Adrenal gland (tissue), 12 donors: ENCODE data around the gene EPHA5. TPM values are rescaled to one million over a fixed set of nuclear protein-coding genes. Genes with fewer than 3 reads are reported as not detected.
"Not testable (repeated sequence)": the region's sequence is repeated elsewhere in the genome, so short reads cannot be mapped to it uniquely, and the experiment has no call there.

ENCODE experiments used
- DNase-seq, 7 donors: peaks; one replicate each; pipeline ENCODE4 v3.0.0-alpha.2; 2019 to 2020
- H3K27ac ChIP-seq, 5 donors: fragments of 200-600 bp; sonication (generic) in 4 of 5; 1 replicate in 3 of 5; 2 replicates in 2 of 5; pipeline versions ENCODE4 v1.5.1 to v1.8.0; 2016 to 2020; ENCODE audit warnings: mild to moderate bottlenecking in 1 of 5
- H3K27me3 ChIP-seq: fragments of 200-600 bp; 2 replicates; pipeline ENCODE4 v1.8.0; 2021
- H3K36me3 ChIP-seq, 2 donors: fragments of 200-600 bp; replicated peaks in 1 of 2; 1 replicate in 1 of 2; 2 replicates in 1 of 2; pipeline versions ENCODE4 v1.5.1 to v1.8.0; 2018 to 2022
- H3K4me1 ChIP-seq, 2 donors: fragments of 200-600 bp; replicated peaks in 1 of 2; 1 replicate in 1 of 2; 2 replicates in 1 of 2; pipeline versions ENCODE4 v1.5.1 to v1.8.0; 2018 to 2021
- H3K4me3 ChIP-seq, 4 donors: fragments of 200-600 bp; sonication (generic) in 3 of 4; one replicate each; pipeline ENCODE4 v1.5.1; 2016 to 2018
- H3K9me3 ChIP-seq, 3 donors: fragments of 200-600 bp; sonication (generic) in 1 of 3; replicated peaks in 1 of 3; 1 replicate in 2 of 3; 2 replicates in 1 of 3; pipeline versions ENCODE4 v1.5.1 to v1.8.0; 2016 to 2021
- CTCF ChIP-seq, 6 experiments: fragments of 450-650 bp in 4 of 6; fragments of 200-600 bp in 2 of 6; sonication (generic) in 1 of 6; IDR thresholded peaks; 1 replicate in 5 of 6; 2 replicates in 1 of 6; pipeline versions ENCODE4 v1.5.1 to v1.8.0; 2016 to 2021; ENCODE audit warnings: antibody characterized with exemption in 6 of 6, mild to moderate bottlenecking in 2 of 6, moderate library complexity in 1 of 6
- POLR2A ChIP-seq, 2 donors: fragments of 450-650 bp; IDR thresholded peaks; one replicate each; pipeline ENCODE4 v1.6.1; 2017; ENCODE audit warnings: antibody characterized with exemption in 2 of 2, mild to moderate bottlenecking in 2 of 2, moderate library complexity in 1 of 2
- WGBS, 4 donors: extraction: QIAGEN DNeasy Blood & Tissue Kit in 2 of 4; methylation state at CpG; one replicate each; pipeline versions ENCODE4 v1.1.5 to v1.1.7; 2013 to 2017; 5-methylcytosine and 5-hydroxymethylcytosine counted together
- intact Hi-C, 2 donors: fragments of 100-400 bp; cut with DNase I; formaldehyde crosslinking; loops; one replicate each; pipeline versions ENCODE4 v1.14.1 to v1.15.0; 2022 to 2023
- polyA plus RNA-seq, 3 donors: library from polyadenylated mRNA; stranded (reverse); fragments of 200-250 nt in 2 of 3; fragments of 350-450 nt in 1 of 3; fragmentation: Illumina TruSeq in 1 of 3; extraction: RNeasy Lipid Tissue Mini Kit (QIAGEN cat#74804) in 1 of 3; gene quantifications; one replicate each; pipeline ENCODE4 v1.2.3, GENCODE V29; 2013 to 2014
- total RNA-seq, 9 donors: library from RNA; depleted of rRNA in 4 of 9; stranded (reverse); fragments of >200 nt in 4 of 9; fragments of 120-200 nt in 1 of 9; fragmentation: NEBNext Ultra II Directional in 1 of 9; extraction: Animal tissue kit (Norgen Biotek cat#: 25700) in 1 of 9; gene quantifications; one replicate each; pipeline versions ENCODE4 v1.1.0 to v1.2.4, GENCODE V29; 2013 to 2023
- donor health status: healthy with polysubstance abuse.
- donor health status: Bipolar disorder and iron deficiency.
- donor health status: DM: yes; HTN: yes; CAD: no.
- donor health status: DM: no; HTN: no; CAD: no.
- donor health status: DM: no; HTN: no; CAD: no.
- donor health status: DM: yes; HTN: yes; CAD: no.

The EPHA5 gene
- total and polyA plus RNA-seq, 12 donors, result 0.04 to 0.95 (median 0.22) TPM; not detected in 3

- TF ChIP-seq POLR2A (IDR thresholded peaks at IDR 0.05) (no peak), CTCF (IDR thresholded peaks at IDR 0.05) (no peak)
- Histone ChIP-seq H3K4me3 (no peak overlapping the region), H3K9me3 (no peaks in the 10 kb centered on the region), H3K4me1 (no peaks in the 10 kb centered on the region), H3K27ac (no peak overlapping the region), H3K27me3 (no peaks in the 10 kb centered on the region), H3K36me3 (no peaks in the 10 kb centered on the region)
- 72 to 81% (median 74%) methylated on average over 1 of the region's 1 CpG for WGBS, 4 donors
- no peak for DNase-seq
- intact Hi-C loops, result no loop called here
Measured at GRCh38 chr4:65310586-65310985, 359.7 kb downstream of the EPHA5 start.

DNA sequence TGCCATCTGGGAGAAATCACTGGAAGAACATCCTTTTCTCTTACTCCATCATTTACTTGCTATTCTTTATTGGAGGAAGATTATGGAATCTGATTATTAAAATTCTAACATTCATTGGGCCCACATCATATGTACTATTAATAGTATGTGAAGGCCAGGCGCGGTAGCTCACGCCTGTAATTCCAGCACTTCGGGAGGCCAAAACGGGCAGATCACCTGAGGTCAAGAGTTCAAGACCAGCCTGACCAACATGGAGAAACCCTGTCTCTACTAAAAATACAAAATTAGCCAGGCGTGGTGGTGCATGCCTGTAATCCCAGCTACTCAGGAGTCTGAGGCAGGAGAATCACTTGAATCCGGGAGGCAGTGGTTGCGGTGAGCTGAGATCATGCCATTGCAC is 361.7 kb downstream of the EPHA5 start:
- DNase-seq, H3K36me3 ChIP-seq, H3K27me3 ChIP-seq, H3K27ac ChIP-seq, H3K4me1 ChIP-seq, H3K4me3 ChIP-seq, H3K9me3 ChIP-seq, intact Hi-C loops: not testable (repeated sequence)
- 83 to 94% (median 85%) methylated on average over 8 of the region's 8 CpGs for WGBS, 4 donors

DNA sequence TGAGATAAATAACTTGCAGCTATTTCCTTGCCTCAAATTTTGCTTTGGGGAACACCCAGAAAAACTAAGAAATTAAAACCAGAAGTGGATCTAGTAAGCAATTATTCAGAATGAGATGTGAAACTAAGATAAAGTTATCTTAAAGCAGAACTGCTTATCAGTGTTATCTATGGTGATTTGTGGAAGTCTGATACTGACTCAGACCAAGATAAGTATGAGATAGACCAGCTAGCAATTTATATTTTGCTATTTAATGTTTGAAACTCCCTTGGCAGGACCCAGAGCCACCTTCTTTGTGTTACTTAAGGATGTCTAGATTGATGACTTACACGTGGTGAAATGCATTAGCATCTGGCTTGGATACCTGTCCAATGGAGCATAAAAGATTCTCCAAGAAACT is 368.1 kb downstream of the EPHA5 start:
- Histone ChIP-seq H3K4me1 (no peaks in the 10 kb centered on the region), H3K27ac (no peak overlapping the region), H3K4me3 (no peak overlapping the region), H3K36me3 (no peaks in the 10 kb centered on the region), H3K9me3 (no peaks in the 10 kb centered on the region), H3K27me3 (no peaks in the 10 kb centered on the region)
- no peak for DNase-seq
- intact Hi-C loops, result no loop called here
- 0 to 13% (median 5%) methylated on average over 1 of the region's 1 CpG for WGBS, 4 donors
- TF ChIP-seq POLR2A (IDR thresholded peaks at IDR 0.05) (no peak), CTCF (IDR thresholded peaks at IDR 0.05) (no peak)

DNA sequence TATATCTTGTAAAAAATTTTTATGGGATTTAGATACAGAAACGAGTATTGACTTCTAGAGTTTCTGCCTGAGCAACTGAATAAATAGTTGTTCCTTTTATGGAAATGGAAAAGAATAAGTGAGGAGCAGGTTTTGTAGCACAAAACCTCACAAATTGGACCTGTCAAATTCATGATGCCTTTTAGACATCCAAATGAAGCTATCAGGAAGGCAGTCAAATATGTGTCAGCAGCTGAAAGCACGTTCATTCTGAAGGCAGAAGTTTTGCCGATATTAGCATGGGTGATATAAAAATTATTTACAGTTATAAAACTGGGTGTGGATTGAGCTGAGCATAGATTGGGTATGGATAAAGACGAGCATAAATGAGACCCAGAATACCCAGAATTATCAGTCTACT is 374.0 kb downstream of the EPHA5 start:
- Histone ChIP-seq H3K27me3 (no peaks in the 10 kb centered on the region), H3K4me3 (no peak overlapping the region), H3K9me3 (no peaks in the 10 kb centered on the region), H3K36me3 (no peaks in the 10 kb centered on the region), H3K4me1 (no peaks in the 10 kb centered on the region), H3K27ac (no peak overlapping the region)
- no peak for TF ChIP-seq CTCF (IDR thresholded peaks at IDR 0.05)
- TF ChIP-seq POLR2A (IDR thresholded peaks at IDR 0.05), result no peak
- DNase-seq, result no peak
- 64 to 73% (median 69%) methylated on average over 4 of the region's 4 CpGs for WGBS, 4 donors
- intact Hi-C loops, result no loop called here

GRCh38 chr4:65287071-65287470 is 383.2 kb downstream of the EPHA5 start:
- H3K4me3 ChIP-seq, result no peak overlapping the region
- no peak for TF ChIP-seq POLR2A (IDR thresholded peaks at IDR 0.05)
- H3K27me3 ChIP-seq, result no peaks in the 10 kb centered on the region
- intact Hi-C loops, result no loop called here
- no peak overlapping the region for H3K27ac ChIP-seq
- H3K36me3 ChIP-seq, result no peaks in the 10 kb centered on the region
- WGBS, 4 donors, result 36 to 61% (median 48%) methylated on average over 3 of the region's 3 CpGs
- DNase-seq, result no peak
- H3K4me1 ChIP-seq, result no peaks in the 10 kb centered on the region
- no peaks in the 10 kb centered on the region for H3K9me3 ChIP-seq
